T-cell (primary cell): Measurements from ENCODE around the gene TFEB. TPM values are rescaled to one million over a fixed set of nuclear protein-coding genes. Genes with fewer than 3 reads are reported as not detected.

Experiments used
- ATAC-seq, 4 experiments: fragments of 200-7000 bp in 3 of 4; fragments of 150-1000 bp in 1 of 4; cut with Tn5 transposase; replicated peaks in 1 of 4; 1 replicate in 3 of 4; 2 replicates in 1 of 4; pipeline ENCODE4 v1.10.0; 2021; ENCODE audit warnings: moderate library complexity in 3 of 4, mild to moderate bottlenecking in 2 of 4, moderate number of reproducible peaks in 1 of 4
- CTCF ChIA-PET, 2 donors: fragments of 300-600 bp; sonication (Branson Sonifier 250); formaldehyde crosslinking; loops; one replicate each; lab custom pipeline; 2022; ENCODE audit warnings: antibody characterized with exemption in 2 of 2; lab: Charles Lee
- POLR2A ChIA-PET, 2 donors: fragments of 300-600 bp; sonication (Branson Sonifier 250); formaldehyde crosslinking; loops; one replicate each; lab custom pipeline; 2022; ENCODE audit warnings: antibody characterized with exemption in 2 of 2; lab: Charles Lee
- DNase-seq, 35 experiments: peaks; one replicate each; pipeline versions ENCODE4 v3.0.0 to v3.0.0-alpha.2; 2013 to 2023
- H3K27ac ChIP-seq: one replicate; pipeline ENCODE4 v1.5.1; 2013; ENCODE audit warnings: low read length
- H3K27me3 ChIP-seq, 2 experiments: replicated peaks in 1 of 2; 1 replicate in 1 of 2; 2 replicates in 1 of 2; pipeline versions ENCODE4 v1.6.1 to v1.7.0; 2013; ENCODE audit warnings: low read length in 1 of 2, mixed read lengths in 1 of 2; ENCODE audit not compliant: control insufficient read depth in 2 of 2, insufficient read depth in 2 of 2; ENCODE audit errors: extremely low read depth in 1 of 2
- H3K36me3 ChIP-seq, 2 donors: 1 replicate in 1 of 2; 2 replicates in 1 of 2; pipeline versions ENCODE4 v1.6.1 to v1.7.0; 2013; ENCODE audit warnings: low read length in 1 of 2; ENCODE audit not compliant: control insufficient read depth in 2 of 2, insufficient read depth in 1 of 2; ENCODE audit errors: extremely low read depth in 1 of 2
- H3K4me1 ChIP-seq, 2 experiments: 1 replicate in 1 of 2; 2 replicates in 1 of 2; pipeline versions ENCODE4 v1.6.1 to v1.7.0; 2013; ENCODE audit warnings: low read length in 2 of 2, mixed read lengths in 1 of 2; ENCODE audit not compliant: insufficient read depth in 2 of 2, control insufficient read depth in 1 of 2; ENCODE audit errors: extremely low read depth in 1 of 2
- H3K4me3 ChIP-seq, 2 donors: 1 replicate in 1 of 2; 2 replicates in 1 of 2; pipeline versions ENCODE4 v1.5.1 to v1.7.0; 2013; ENCODE audit warnings: mild to moderate bottlenecking in 2 of 2, low read length in 1 of 2, moderate library complexity in 1 of 2; ENCODE audit not compliant: control insufficient read depth in 1 of 2; ENCODE audit errors: extremely low read depth in 1 of 2
- H3K9me3 ChIP-seq: 2 replicates; pipeline ENCODE4 v1.7.0; 2013
- H3K27ac Mint-ChIP-seq, 2 donors: one replicate each; pipeline ENCODE4 v1.8.0; 2020 to 2021; ENCODE audit warnings: mild to moderate bottlenecking in 2 of 2, mixed read lengths in 2 of 2
- H3K27me3 Mint-ChIP-seq, 2 donors: one replicate each; pipeline ENCODE4 v1.8.0; 2021 to 2022; ENCODE audit warnings: mixed read lengths in 2 of 2
- H3K36me3 Mint-ChIP-seq: one replicate; pipeline ENCODE4 v1.8.0; 2021; ENCODE audit warnings: mixed read lengths
- H3K4me1 Mint-ChIP-seq, 3 donors: one replicate each; pipeline ENCODE4 v1.8.0; 2020 to 2022; ENCODE audit warnings: mixed read lengths in 3 of 3, mild to moderate bottlenecking in 1 of 3
- H3K4me3 Mint-ChIP-seq, 3 donors: one replicate each; pipeline ENCODE4 v1.8.0; 2020 to 2022; ENCODE audit warnings: mild to moderate bottlenecking in 3 of 3, mixed read lengths in 3 of 3, moderate library complexity in 3 of 3
- H3K9me3 Mint-ChIP-seq, 3 donors: one replicate each; pipeline ENCODE4 v1.8.0; 2020 to 2022; ENCODE audit warnings: mixed read lengths in 3 of 3
- WGBS: methylation state at CpG from one replicate; pipeline ENCODE4 v1.1.5; 2013; ENCODE audit warnings: missing lambda C conversion rate; ENCODE audit not compliant: insufficient coverage; 5-methylcytosine and 5-hydroxymethylcytosine counted together
- total RNA-seq, 35 experiments: library from RNA in 6 of 35; stranded (reverse) in 6 of 35; fragments of 120-200 nt in 1 of 35; gene quantifications; one replicate each; pipeline versions ENCODE4 v1.2.1 to v1.2.4 and lab custom pipeline; 2013 to 2026

Gene TFEB
- total RNA-seq, 5 donors from 2014 or later (not counting 1 experiment from before 2014, with no cell fraction given), result 18.9 to 28.1 (median 19.5) TPM

GRCh38 chr6:41675992-41676391 lies 59.4 kb downstream of the TFEB start:
- no peaks in the 10 kb centered on the region for H3K36me3 Mint-ChIP-seq
- ATAC-seq (no peak), DNase-seq (no peak)
- 40% methylated on average over 2 of the region's 6 CpGs for WGBS
- H3K27me3 Mint-ChIP-seq, result peaks cover 26 to 32% of the 10 kb centered on the region in 2 donors
- Histone ChIP-seq H3K4me1 (no peaks in the 10 kb centered on the region), H3K27me3 (peaks cover 0 to 53% of the 10 kb centered on the region in 2 experiments), H3K27ac (no peak overlapping the region), H3K4me3 (no peak overlapping the region), H3K9me3 (no peaks in the 10 kb centered on the region), H3K36me3 (no peaks in the 10 kb centered on the region)
- POLR2A ChIA-PET, result no interaction called here
- H3K9me3 Mint-ChIP-seq, result no peaks in the 10 kb centered on the region
- no peaks in the 10 kb centered on the region for H3K4me1 Mint-ChIP-seq
- H3K27ac Mint-ChIP-seq, result no peak overlapping the region
- CTCF ChIA-PET, result no interaction called here
- no peak overlapping the region for H3K4me3 Mint-ChIP-seq

DNA sequence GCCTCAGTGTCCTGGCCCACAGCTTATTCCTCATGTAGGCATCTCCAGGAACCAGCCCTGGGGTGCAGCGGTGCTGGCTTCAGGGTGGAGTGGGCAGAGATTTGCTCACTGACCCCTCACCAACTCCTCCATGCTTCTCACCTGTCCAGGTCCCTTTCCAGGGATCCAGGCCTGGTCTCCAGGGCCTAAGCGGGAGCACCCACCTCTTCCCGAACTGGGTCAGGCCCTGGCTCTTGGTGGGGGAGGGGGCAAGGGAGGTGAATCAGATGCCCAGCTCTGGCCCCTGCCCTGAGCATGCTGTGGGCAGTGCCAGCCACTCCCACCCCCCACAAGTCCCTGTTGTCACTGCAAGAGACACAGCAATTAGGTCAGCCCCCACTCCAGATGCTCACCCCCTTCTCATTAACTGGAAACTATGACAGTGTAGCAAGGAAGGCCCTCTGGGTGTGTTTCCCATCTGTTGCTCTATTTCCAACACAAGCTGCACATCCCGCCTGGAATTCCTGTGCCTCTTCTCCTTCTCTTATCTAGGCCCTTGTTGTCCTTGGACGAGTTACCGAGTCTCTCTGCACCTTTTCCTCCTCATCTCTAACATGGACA lies 60.1 kb downstream of the TFEB start:
- CTCF ChIA-PET, result no interaction called here
- Histone ChIP-seq H3K9me3 (no peaks in the 10 kb centered on the region), H3K4me3 (no peak overlapping the region), H3K4me1 (no peaks in the 10 kb centered on the region), H3K27me3 (peaks cover 0 to 54% of the 10 kb centered on the region in 2 experiments), H3K27ac (no peak overlapping the region), H3K36me3 (no peaks in the 10 kb centered on the region)
- no peak for DNase-seq
- no peak overlapping the region for H3K4me3 Mint-ChIP-seq
- H3K9me3 Mint-ChIP-seq, result no peaks in the 10 kb centered on the region
- no peak overlapping the region for H3K27ac Mint-ChIP-seq
- no peaks in the 10 kb centered on the region for H3K4me1 Mint-ChIP-seq
- peaks cover 32 to 38% of the 10 kb centered on the region in 2 donors for H3K27me3 Mint-ChIP-seq
- WGBS, result 80% methylated on average over 3 of the region's 6 CpGs
- POLR2A ChIA-PET, result no interaction called here
- no peak for ATAC-seq
- H3K36me3 Mint-ChIP-seq, result no peaks in the 10 kb centered on the region

- 92% methylated on average over 4 of the region's 7 CpGs for WGBS
- ATAC-seq (no peak), DNase-seq (no peak)
- POLR2A ChIA-PET, result no interaction called here
- Histone ChIP-seq H3K27me3 (peaks cover 0 to 54% of the 10 kb centered on the region in 2 experiments), H3K27ac (no peak overlapping the region), H3K36me3 (no peaks in the 10 kb centered on the region), H3K9me3 (no peaks in the 10 kb centered on the region), H3K4me1 (no peaks in the 10 kb centered on the region), H3K4me3 (no peak overlapping the region)
- no peak overlapping the region for H3K4me3 Mint-ChIP-seq
- H3K27ac Mint-ChIP-seq, result no peak overlapping the region
- peaks cover 37 to 42% of the 10 kb centered on the region in 2 donors for H3K27me3 Mint-ChIP-seq
- no peaks in the 10 kb centered on the region for H3K36me3 Mint-ChIP-seq
- no peaks in the 10 kb centered on the region for H3K9me3 Mint-ChIP-seq
- CTCF ChIA-PET, result no interaction called here
- no peaks in the 10 kb centered on the region for H3K4me1 Mint-ChIP-seq
Observed at GRCh38 chr6:41674231-41675000, 61.0 kb downstream of the TFEB start.

DNA sequence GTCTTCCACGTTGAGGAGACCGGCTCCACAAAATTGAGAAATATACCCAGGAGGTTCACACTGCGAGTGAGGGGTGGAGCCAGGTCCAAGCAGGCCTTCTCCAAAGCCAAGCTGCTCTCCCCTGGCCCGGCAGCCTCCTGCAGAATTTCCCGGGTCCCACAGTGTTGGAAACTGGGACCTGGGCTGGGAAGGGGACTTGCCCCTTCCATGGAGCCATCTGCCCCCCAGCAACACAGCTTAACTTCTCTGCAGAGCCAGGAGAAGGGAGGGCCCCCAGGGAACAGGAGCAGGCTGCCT lies 61.8 kb downstream of the TFEB start:
- Mint-ChIP-seq H3K4me3 (no peak overlapping the region), H3K27me3 (peaks cover 37 to 41% of the 10 kb centered on the region in 2 donors), H3K27ac (no peak overlapping the region), H3K9me3 (no peaks in the 10 kb centered on the region), H3K4me1 (no peaks in the 10 kb centered on the region), H3K36me3 (no peaks in the 10 kb centered on the region)
- ChIA-PET CTCF (no interaction called here), POLR2A (no interaction called here)
- H3K4me1 ChIP-seq, result no peaks in the 10 kb centered on the region
- no peaks in the 10 kb centered on the region for H3K9me3 ChIP-seq
- H3K4me3 ChIP-seq, result no peak overlapping the region
- no peak for ATAC-seq
- no peak for DNase-seq
- 89% methylated on average over 5 of the region's 5 CpGs for WGBS
- no peaks in the 10 kb centered on the region for H3K36me3 ChIP-seq
- no peak overlapping the region for H3K27ac ChIP-seq
- H3K27me3 ChIP-seq, result peaks cover 0 to 51% of the 10 kb centered on the region in 2 experiments

- Histone ChIP-seq H3K27ac (no peak overlapping the region), H3K9me3 (no peaks in the 10 kb centered on the region), H3K27me3 (peaks cover 0 to 48% of the 10 kb centered on the region in 2 experiments), H3K4me3 (no peak overlapping the region), H3K4me1 (no peaks in the 10 kb centered on the region), H3K36me3 (no peaks in the 10 kb centered on the region)
- ChIA-PET POLR2A (no interaction called here), CTCF (no interaction called here)
- DNase-seq (no peak), ATAC-seq (no peak)
- Mint-ChIP-seq H3K4me3 (no peak overlapping the region), H3K27ac (no peak overlapping the region), H3K9me3 (no peaks in the 10 kb centered on the region), H3K4me1 (no peaks in the 10 kb centered on the region), H3K36me3 (no peaks in the 10 kb centered on the region), H3K27me3 (peaks cover 37 to 39% of the 10 kb centered on the region in 2 donors)
- WGBS, result 91% methylated on average over 12 of the region's 17 CpGs
Observed at GRCh38 chr6:41672816-41673703, 62.3 kb downstream of the TFEB start.

DNA sequence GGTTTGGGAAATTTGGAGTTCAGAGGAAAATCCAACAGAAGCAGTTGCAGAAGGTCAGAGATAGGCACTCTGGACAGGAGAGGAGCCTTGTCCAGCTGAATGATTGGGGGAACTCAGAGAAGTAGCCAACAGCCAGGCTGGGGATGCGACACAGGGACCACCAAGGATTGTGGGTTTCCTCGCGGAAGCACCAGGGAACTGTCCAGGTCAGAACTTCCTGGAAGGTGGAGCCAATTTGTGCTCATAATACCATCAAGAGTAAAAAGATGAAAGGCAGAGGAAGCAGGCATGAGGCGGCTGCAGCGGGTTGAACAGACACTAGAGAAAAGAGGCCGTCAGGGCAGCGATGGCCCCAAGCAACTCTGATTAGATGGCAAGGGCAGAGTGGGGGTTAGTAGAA lies 63.4 kb downstream of the TFEB start:
- no peaks in the 10 kb centered on the region for H3K9me3 Mint-ChIP-seq
- H3K4me1 Mint-ChIP-seq, result no peaks in the 10 kb centered on the region
- peaks cover 36 to 38% of the 10 kb centered on the region in 2 donors for H3K27me3 Mint-ChIP-seq
- H3K36me3 ChIP-seq, result no peaks in the 10 kb centered on the region
- H3K27me3 ChIP-seq, result peaks cover 0 to 39% of the 10 kb centered on the region in 2 experiments
- no peak for DNase-seq
- no peak overlapping the region for H3K4me3 Mint-ChIP-seq
- no peak overlapping the region for H3K27ac Mint-ChIP-seq
- CTCF ChIA-PET, result no interaction called here
- no peaks in the 10 kb centered on the region for H3K9me3 ChIP-seq
- no peak for ATAC-seq
- H3K36me3 Mint-ChIP-seq, result no peaks in the 10 kb centered on the region
- no peak overlapping the region for H3K27ac ChIP-seq
- H3K4me1 ChIP-seq, result no peaks in the 10 kb centered on the region
- H3K4me3 ChIP-seq, result no peak overlapping the region
- POLR2A ChIA-PET, result no interaction called here
- WGBS, result 74% methylated on average over 5 of the region's 7 CpGs
